K562 (cell line): Measurements from ENCODE around the gene CNBD2. TPM values are rescaled to one million over a fixed set of nuclear protein-coding genes. Genes with fewer than 3 reads are reported as not detected.
A peak's percentile ranks its signal among the peaks of the same experiment; 100 is the strongest.

Experiments used
- MEIS2 ChIP-seq: fragments of 450-650 bp; IDR thresholded peaks from 2 replicates; pipeline ENCODE4 v1.6.1; 2014; ENCODE audit warnings: mild to moderate bottlenecking; ENCODE audit not compliant: partially characterized antibody
- NEUROD1 ChIP-seq: fragments of 150-350 bp; IDR thresholded peaks from 2 replicates; pipeline ENCODE4 v1.6.1; 2014; ENCODE audit warnings: borderline replicate concordance, low read length, low read depth; ENCODE audit not compliant: partially characterized antibody
- PML ChIP-seq: IDR thresholded peaks from 2 replicates; pipeline ENCODE4 v1.6.1; 2012; ENCODE audit warnings: low read length, inconsistent platforms
- TAF7 ChIP-seq: fragments of 450-650 bp; IDR thresholded peaks from 2 replicates; pipeline ENCODE4 v1.6.1; 2016; ENCODE audit warnings: missing genetic modification characterization, missing compliant biosample characterization
- ZKSCAN3 ChIP-seq: fragments of 250-450 bp; sonication (Bioruptor Pico); IDR thresholded peaks from 2 replicates; pipeline ENCODE4 v1.4.0; 2020
- ZKSCAN8 ChIP-seq: fragments of 200-800 bp; sonication (Bioruptor generic); IDR thresholded peaks from 2 replicates; pipeline ENCODE4 v1.6.1; 2016; ENCODE audit warnings: missing genetic modification characterization, missing compliant biosample characterization
- ZNF143 ChIP-seq: sonication (generic); formaldehyde crosslinking; IDR thresholded peaks from 2 replicates; pipeline ENCODE4 v1.9.0; 2022; ENCODE audit warnings: mild to moderate bottlenecking, missing genetic modification reagents
- polyA plus RNA-seq, 8 experiments: library from polyadenylated mRNA; depleted of rRNA in 4 of 8; stranded (reverse) in 5 of 8; unstranded in 3 of 8; fragments of >200 nt; fragmentation: Nextera tagmentation in 2 of 8; fragmentation: Illumina TruSeq in 1 of 8; extraction: Ambion mirVana in 2 of 8; extraction: Trizol in 1 of 8; gene quantifications; 2 replicates each; pipeline versions ENCODE4 v1.2.1 to v1.2.3, GENCODE V29; 2011 to 2014; ENCODE audit warnings: inconsistent platforms in 1 of 8, missing spikeins in 1 of 8
- total RNA-seq, 7 experiments: library from RNA; depleted of rRNA in 6 of 7; stranded (reverse); fragments of >200 nt in 6 of 7; fragmentation: Illumina TruSeq in 2 of 7; extraction: Trizol in 2 of 7; gene quantifications; 2 replicates each; pipeline versions ENCODE4 v1.2.1 to v1.2.3, GENCODE V29; 2011 to 2021; ENCODE audit warnings: low replicate concordance in 1 of 7
- TF ChIP-seq, protein P1 (sequence below): IDR thresholded peaks from 3 replicates; pipeline ENCODE4 v1.6.1; 2011; ENCODE audit warnings: borderline replicate concordance, mild to moderate bottlenecking, moderate library complexity; ENCODE audit not compliant: insufficient read length; ENCODE audit errors: extremely low read depth
- TF ChIP-seq, protein P2 (sequence below): fragments of 250-450 bp; sonication (Bioruptor Pico); IDR thresholded peaks from 2 replicates; pipeline ENCODE4 v1.8.0; 2021; ENCODE audit warnings: borderline replicate concordance, mild to moderate bottlenecking, moderate library complexity; ENCODE audit not compliant: poor library complexity, severe bottlenecking
- TF ChIP-seq, protein P3 (sequence below): sonication (generic); formaldehyde crosslinking; IDR thresholded peaks from 2 replicates; pipeline ENCODE4 v1.8.0; 2023; ENCODE audit warnings: mild to moderate bottlenecking, missing genetic modification reagents
- TF ChIP-seq, protein P4 (sequence below): sonication (generic); formaldehyde crosslinking; IDR thresholded peaks from 2 replicates; pipeline ENCODE4 v1.8.0; 2023; ENCODE audit warnings: missing genetic modification reagents, mild to moderate bottlenecking, borderline replicate concordance

Gene CNBD2
- total and polyA plus RNA-seq, 9 of the 15 experiments (the other 6 are each of a cell fraction or from before 2014, with no cell fraction given), result 3.2 to 17.5 (median 5.3) TPM

DNA sequence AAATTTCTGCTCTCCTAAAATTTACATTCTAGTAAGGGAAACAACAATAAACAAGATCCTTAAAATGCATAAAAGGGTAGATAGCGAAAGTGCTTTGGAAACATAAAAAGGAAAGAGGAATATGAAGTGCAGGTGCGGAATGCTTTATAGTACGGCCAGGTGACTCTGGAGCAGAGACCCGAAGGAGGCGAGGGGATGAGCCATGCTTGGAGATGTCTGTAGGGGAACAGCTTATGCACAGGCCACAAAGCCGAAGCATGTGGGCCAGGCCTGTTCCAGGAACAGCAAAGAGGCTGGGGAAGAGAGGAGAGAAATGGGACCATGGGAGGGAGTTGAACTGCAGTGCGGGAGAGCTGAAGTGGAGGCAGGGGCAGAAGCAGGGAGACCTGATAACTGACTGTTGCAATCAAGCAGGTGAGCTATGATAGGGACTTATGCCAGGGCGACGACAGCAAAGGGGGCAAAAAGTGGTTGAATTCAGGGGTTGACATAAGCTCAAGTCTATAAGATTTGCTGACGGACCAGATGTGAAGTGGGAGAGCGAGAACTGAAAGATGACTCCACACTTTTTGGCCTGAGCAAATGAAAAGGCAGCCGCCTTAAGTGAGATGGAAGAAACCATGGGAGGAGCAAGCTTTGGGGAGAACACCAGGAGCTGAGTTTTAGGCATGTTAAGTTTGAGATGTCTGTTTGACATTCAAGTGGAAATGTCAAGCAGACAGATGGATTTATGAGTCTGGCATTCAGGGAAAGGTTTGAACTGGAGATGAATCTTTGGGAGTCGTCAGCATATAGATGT, 83.1 kb downstream of the CNBD2 start (continued):
- TF ChIP-seq, protein P1, sequence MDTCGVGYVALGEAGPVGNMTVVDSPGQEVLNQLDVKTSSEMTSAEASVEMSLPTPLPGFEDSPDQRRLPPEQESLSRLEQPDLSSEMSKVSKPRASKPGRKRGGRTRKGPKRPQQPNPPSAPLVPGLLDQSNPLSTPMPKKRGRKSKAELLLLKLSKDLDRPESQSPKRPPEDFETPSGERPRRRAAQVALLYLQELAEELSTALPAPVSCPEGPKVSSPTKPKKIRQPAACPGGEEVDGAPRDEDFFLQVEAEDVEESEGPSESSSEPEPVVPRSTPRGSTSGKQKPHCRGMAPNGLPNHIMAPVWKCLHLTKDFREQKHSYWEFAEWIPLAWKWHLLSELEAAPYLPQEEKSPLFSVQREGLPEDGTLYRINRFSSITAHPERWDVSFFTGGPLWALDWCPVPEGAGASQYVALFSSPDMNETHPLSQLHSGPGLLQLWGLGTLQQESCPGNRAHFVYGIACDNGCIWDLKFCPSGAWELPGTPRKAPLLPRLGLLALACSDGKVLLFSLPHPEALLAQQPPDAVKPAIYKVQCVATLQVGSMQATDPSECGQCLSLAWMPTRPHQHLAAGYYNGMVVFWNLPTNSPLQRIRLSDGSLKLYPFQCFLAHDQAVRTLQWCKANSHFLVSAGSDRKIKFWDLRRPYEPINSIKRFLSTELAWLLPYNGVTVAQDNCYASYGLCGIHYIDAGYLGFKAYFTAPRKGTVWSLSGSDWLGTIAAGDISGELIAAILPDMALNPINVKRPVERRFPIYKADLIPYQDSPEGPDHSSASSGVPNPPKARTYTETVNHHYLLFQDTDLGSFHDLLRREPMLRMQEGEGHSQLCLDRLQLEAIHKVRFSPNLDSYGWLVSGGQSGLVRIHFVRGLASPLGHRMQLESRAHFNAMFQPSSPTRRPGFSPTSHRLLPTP, result no peak
- TF ChIP-seq PML (no peak), TAF7 (tag) (peak; percentile 61; the same call in 1 of the 2 replicates), ZKSCAN3 (CRISPR knock-in tag) (no peak), ZKSCAN8 (CRISPR knock-in tag) (no peak; the same call in 1 of the 2 replicates), NEUROD1 (peak; percentile 8), ZNF143 (CRISPR knock-in tag) (0 out of 2 replicates have a peak, but pooled peaks have one; percentile 11), MEIS2 (no peak)
- TF ChIP-seq, protein P2, sequence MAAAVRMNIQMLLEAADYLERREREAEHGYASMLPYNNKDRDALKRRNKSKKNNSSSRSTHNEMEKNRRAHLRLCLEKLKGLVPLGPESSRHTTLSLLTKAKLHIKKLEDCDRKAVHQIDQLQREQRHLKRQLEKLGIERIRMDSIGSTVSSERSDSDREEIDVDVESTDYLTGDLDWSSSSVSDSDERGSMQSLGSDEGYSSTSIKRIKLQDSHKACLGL (CRISPR knock-in tag), result no peak
- TF ChIP-seq, protein P3, sequence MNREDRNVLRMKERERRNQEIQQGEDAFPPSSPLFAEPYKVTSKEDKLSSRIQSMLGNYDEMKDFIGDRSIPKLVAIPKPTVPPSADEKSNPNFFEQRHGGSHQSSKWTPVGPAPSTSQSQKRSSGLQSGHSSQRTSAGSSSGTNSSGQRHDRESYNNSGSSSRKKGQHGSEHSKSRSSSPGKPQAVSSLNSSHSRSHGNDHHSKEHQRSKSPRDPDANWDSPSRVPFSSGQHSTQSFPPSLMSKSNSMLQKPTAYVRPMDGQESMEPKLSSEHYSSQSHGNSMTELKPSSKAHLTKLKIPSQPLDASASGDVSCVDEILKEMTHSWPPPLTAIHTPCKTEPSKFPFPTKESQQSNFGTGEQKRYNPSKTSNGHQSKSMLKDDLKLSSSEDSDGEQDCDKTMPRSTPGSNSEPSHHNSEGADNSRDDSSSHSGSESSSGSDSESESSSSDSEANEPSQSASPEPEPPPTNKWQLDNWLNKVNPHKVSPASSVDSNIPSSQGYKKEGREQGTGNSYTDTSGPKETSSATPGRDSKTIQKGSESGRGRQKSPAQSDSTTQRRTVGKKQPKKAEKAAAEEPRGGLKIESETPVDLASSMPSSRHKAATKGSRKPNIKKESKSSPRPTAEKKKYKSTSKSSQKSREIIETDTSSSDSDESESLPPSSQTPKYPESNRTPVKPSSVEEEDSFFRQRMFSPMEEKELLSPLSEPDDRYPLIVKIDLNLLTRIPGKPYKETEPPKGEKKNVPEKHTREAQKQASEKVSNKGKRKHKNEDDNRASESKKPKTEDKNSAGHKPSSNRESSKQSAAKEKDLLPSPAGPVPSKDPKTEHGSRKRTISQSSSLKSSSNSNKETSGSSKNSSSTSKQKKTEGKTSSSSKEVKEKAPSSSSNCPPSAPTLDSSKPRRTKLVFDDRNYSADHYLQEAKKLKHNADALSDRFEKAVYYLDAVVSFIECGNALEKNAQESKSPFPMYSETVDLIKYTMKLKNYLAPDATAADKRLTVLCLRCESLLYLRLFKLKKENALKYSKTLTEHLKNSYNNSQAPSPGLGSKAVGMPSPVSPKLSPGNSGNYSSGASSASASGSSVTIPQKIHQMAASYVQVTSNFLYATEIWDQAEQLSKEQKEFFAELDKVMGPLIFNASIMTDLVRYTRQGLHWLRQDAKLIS (CRISPR knock-in tag), result no peak
- TF ChIP-seq, protein P4, sequence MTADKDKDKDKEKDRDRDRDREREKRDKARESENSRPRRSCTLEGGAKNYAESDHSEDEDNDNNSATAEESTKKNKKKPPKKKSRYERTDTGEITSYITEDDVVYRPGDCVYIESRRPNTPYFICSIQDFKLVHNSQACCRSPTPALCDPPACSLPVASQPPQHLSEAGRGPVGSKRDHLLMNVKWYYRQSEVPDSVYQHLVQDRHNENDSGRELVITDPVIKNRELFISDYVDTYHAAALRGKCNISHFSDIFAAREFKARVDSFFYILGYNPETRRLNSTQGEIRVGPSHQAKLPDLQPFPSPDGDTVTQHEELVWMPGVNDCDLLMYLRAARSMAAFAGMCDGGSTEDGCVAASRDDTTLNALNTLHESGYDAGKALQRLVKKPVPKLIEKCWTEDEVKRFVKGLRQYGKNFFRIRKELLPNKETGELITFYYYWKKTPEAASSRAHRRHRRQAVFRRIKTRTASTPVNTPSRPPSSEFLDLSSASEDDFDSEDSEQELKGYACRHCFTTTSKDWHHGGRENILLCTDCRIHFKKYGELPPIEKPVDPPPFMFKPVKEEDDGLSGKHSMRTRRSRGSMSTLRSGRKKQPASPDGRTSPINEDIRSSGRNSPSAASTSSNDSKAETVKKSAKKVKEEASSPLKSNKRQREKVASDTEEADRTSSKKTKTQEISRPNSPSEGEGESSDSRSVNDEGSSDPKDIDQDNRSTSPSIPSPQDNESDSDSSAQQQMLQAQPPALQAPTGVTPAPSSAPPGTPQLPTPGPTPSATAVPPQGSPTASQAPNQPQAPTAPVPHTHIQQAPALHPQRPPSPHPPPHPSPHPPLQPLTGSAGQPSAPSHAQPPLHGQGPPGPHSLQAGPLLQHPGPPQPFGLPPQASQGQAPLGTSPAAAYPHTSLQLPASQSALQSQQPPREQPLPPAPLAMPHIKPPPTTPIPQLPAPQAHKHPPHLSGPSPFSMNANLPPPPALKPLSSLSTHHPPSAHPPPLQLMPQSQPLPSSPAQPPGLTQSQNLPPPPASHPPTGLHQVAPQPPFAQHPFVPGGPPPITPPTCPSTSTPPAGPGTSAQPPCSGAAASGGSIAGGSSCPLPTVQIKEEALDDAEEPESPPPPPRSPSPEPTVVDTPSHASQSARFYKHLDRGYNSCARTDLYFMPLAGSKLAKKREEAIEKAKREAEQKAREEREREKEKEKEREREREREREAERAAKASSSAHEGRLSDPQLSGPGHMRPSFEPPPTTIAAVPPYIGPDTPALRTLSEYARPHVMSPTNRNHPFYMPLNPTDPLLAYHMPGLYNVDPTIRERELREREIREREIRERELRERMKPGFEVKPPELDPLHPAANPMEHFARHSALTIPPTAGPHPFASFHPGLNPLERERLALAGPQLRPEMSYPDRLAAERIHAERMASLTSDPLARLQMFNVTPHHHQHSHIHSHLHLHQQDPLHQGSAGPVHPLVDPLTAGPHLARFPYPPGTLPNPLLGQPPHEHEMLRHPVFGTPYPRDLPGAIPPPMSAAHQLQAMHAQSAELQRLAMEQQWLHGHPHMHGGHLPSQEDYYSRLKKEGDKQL (CRISPR knock-in tag), result no peak
